Choroid plexus epithelial cell (primary cell): ENCODE data around the gene SERPINF2.
"Not testable (repeated sequence)": the region's sequence is repeated elsewhere in the genome, so short reads cannot be mapped to it uniquely, and the experiment has no call there.

Experiments used
- DNase-seq: peaks from one replicate; pipeline ENCODE4 v3.0.0-alpha.2; 2010; ENCODE audit warnings: low read depth
- H3K4me3 ChIP-seq: 2 replicates; pipeline ENCODE4 v1.5.1; 2011; ENCODE audit warnings: low read depth, mild to moderate bottlenecking, control low read depth, low read length, moderate library complexity
- TF ChIP-seq, protein P1 (sequence below): conservative IDR thresholded peaks from 2 replicates; pipeline ENCODE4 v1.5.1; 2011; ENCODE audit warnings: low read depth, mild to moderate bottlenecking, control low read depth, inconsistent platforms, low read length, moderate library complexity

SERPINF2 gene

DNA sequence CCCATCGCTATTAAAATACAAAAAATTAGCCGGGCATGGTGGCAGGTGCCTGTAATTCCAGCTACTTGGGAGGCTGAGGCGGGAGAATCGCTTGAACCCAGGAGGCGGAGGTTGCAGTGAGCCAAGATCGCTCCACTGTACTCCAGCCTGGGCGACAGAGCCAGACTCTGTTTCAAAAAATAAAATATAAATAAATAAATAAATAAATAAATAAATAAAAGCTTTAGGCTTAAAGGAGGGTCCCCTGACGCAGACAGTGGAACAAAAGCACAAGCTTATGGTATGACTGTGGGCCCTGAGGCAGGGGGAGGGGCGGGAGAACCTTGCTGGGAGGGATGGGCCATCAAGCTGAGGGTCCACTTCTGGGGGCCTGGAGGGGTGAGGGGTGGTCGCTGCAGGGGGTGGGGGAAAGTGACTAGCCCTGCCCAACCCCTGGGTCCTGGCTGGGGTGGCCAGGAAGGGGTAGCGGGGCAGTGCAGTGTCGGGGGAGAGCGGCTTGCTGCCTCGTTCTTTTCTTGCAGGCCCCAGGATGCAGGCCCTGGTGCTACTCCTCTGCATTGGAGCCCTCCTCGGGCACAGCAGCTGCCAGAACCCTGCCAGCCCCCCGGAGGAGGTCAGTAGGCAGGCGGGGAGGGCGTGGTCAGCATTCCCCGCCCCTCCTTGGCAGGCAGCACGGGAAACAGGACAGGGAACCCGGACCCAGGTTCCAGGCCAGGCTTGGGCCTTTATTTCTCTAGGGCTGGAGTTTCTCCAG is 23.9 kb downstream of the SERPINF2 start:
- TF ChIP-seq, protein P1, sequence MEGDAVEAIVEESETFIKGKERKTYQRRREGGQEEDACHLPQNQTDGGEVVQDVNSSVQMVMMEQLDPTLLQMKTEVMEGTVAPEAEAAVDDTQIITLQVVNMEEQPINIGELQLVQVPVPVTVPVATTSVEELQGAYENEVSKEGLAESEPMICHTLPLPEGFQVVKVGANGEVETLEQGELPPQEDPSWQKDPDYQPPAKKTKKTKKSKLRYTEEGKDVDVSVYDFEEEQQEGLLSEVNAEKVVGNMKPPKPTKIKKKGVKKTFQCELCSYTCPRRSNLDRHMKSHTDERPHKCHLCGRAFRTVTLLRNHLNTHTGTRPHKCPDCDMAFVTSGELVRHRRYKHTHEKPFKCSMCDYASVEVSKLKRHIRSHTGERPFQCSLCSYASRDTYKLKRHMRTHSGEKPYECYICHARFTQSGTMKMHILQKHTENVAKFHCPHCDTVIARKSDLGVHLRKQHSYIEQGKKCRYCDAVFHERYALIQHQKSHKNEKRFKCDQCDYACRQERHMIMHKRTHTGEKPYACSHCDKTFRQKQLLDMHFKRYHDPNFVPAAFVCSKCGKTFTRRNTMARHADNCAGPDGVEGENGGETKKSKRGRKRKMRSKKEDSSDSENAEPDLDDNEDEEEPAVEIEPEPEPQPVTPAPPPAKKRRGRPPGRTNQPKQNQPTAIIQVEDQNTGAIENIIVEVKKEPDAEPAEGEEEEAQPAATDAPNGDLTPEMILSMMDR = no peak
- no peak for DNase-seq
- no peak overlapping the region for H3K4me3 ChIP-seq

DNA sequence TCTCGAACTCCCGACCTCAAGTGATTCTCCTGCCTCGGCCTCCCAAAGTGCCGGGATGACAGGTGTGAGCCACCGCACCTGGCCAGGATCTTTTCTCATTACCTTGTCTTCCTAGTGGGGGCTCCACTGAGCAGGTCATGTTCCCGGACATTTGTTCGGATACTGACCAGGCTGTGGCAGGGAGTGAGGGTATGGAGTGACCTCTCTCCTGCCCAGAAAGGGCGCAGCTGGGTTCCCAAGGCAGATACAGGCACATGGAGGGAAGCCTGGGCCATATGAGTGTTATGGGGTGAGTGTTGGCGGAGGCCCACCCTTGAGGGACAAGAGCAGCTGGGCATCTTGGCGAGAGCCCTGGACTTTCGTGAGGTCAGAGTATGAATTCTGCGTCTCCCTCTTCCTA is 24.7 kb downstream of the SERPINF2 start:
- TF ChIP-seq, protein P1 = peak; percentile 14
- no peak for DNase-seq
- H3K4me3 ChIP-seq = no peak overlapping the region

DNA sequence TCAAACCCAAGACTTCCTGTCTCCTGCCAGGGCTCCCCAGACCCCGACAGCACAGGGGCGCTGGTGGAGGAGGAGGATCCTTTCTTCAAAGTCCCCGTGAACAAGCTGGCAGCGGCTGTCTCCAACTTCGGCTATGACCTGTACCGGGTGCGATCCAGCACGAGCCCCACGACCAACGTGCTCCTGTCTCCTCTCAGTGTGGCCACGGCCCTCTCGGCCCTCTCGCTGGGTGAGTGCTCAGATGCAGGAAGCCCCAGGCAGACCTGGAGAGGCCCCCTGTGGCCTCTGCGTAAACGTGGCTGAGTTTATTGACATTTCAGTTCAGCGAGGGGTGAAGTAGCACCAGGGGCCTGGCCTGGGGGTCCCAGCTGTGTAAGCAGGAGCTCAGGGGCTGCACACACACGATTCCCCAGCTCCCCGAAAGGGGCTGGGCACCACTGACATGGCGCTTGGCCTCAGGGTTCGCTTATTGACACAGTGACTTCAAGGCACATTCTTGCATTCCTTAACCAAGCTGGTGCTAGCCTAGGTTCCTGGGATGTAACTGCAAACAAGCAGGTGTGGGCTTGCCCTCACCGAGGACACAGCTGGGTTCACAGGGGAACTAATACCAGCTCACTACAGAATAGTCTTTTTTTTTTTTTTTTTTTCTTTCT is 27.3 kb downstream of the SERPINF2 start:
- no peak overlapping the region for H3K4me3 ChIP-seq
- DNase-seq = peak; percentile 81
- TF ChIP-seq, protein P1 = no peak

DNA sequence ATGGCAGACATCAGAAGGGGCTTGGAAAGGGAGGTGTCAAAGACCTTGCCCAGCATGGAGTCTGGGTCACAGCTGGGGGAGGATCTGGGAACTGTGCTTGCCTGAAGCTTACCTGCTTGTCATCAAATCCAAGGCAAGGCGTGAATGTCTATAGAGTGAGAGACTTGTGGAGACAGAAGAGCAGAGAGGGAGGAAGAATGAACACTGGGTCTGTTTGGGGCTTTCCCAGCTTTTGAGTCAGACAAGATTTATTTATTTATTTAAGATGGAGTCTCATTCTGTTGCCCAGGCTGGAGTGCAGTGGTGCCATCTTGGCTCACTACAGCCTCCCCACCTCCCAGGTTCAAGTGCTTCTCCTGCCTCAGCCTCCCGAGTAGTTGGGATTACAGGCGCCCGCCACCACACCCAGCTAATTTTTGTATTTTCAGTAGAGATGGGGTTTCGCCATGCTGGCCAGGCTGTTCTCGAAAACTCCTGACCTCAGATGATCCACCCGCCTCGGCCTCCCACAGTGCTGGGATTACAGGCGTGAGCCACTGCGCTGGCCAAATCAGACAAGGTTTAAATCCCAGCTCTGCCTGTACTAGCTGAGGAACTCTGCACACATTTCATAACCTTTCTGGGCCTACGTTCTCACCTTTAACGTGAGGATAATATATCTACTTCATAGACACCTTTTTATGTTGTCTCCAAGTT is 30.5 kb downstream of the SERPINF2 start:
- H3K4me3 ChIP-seq = not testable (repeated sequence)
- peak; percentile 74 for DNase-seq

DNA sequence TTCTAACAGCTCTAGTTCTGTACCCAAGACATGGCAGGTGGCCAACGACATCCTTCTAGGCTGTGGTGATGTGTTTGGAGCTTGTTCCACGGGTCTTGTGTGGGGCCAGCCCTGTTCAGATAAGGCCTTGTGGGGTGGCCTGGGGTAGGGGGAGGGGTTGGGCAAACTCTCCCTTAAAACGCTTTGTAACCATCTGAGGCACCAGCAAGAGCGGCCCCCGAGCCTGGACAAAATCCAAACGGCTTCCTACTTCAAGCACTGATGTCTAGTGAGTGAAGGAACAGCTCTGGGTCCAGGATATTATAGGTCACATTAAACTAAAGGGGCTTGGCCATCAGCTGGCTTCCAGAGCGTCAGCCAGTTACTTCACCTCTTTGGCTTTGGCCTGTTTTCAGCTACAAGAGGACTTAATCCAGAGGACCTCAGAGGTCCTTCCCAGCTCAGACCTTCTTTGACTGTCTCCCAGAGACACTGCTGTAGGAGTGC is 31.1 kb downstream of the SERPINF2 start:
- peak; percentile 53 for DNase-seq
- no peak overlapping the region for H3K4me3 ChIP-seq
- TF ChIP-seq, protein P1 = no peak

DNA sequence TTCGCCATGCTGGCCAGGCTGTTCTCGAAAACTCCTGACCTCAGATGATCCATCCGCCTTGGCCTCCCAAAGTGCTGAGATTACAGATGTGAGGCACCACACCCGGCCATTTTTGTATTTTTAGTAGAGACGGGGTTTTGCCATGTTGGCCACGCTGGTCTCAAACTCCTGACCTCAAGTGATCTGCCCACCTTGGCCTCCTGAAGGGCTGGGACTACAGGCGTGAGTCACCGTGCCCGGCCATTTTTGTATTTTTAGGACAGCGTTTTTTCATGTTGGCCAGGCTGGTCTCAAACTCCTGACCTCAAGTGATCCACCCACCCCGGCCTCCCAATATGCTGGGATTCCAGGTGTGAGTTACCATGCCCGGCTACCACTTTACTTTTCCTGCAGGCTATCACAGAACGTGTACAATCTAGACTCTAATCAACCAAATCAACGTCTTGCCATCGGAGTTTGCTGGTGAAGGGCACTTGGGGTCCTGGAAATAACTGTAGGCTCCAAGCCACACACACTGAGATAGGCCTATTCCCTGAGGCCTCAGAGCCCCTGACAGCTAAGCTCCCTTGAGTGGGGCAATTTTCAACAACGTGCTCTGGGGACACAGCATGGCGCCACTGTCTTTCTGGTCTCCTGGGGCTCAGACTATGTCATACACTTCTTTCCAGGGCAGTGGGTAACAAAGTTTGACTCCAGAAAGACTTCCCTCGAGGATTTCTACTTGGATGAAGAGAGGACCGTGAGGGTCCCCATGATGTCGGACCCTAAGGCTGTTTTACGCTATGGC is 31.9 kb downstream of the SERPINF2 start:
- DNase-seq = no peak
- TF ChIP-seq, protein P1 = no peak

DNA sequence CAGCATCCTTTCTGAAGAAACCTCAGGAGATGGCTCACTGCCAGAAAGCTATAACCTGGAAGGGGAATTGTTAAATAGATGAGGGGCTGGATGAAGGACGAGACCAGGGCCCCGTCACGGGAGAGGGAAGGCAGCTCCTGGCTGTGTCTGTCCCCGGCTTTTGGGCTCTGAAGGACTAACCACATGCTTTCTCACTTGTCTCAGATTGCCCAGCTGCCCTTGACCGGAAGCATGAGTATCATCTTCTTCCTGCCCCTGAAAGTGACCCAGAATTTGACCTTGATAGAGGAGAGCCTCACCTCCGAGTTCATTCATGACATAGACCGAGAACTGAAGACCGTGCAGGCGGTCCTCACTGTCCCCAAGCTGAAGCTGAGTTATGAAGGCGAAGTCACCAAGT is 33.7 kb downstream of the SERPINF2 start:
- TF ChIP-seq, protein P1 = no peak
- no peak for DNase-seq
- H3K4me3 ChIP-seq = no peak overlapping the region

More for the DNA sequence above, 31.9 kb downstream of the SERPINF2 start:
- H3K4me3 ChIP-seq = no peak overlapping the region
